ENCODE measurements around the gene MICALL2. TPM values are rescaled to one million over a fixed set of nuclear protein-coding genes. Genes with fewer than 3 reads are reported as not detected.

The MICALL2 gene
- total RNA-seq, 2 donors from 2014 or later, result 62.8 to 117 TPM

DNA sequence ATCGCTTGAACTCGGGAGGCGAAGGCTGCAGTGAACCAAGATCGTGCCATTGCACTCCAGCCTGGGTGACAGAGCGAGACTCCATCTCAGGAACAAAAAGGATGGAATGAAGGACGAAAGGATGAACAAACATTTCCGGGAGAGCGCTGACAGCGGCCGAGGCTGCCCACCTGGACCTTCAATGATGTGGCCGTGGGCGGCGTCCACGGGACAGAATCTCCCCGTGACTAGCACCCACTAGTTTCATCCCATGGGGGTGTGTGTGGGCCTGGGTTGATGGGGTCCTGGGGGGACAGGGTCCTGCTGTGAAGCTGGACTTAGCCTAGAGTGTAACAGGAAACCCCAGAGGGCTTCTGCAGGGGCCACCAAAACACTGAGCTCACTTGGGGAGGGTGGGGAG, 32.8 kb downstream of the MICALL2 start:
- no peak for DNase-seq
- TF ChIP-seq CTCF (IDR thresholded peaks at IDR 0.05), result no peak
- Histone ChIP-seq H3K36me3 (no peaks in the 10 kb centered on the region), H3K27me3 (peaks cover 4% of the 10 kb centered on the region), H3K4me3 (no peak overlapping the region), H3K9me3 (no peaks in the 10 kb centered on the region), H3K27ac (no peak overlapping the region), H3K4me1 (no peaks in the 10 kb centered on the region), H3K9ac (ENCODE audit: low read depth in 2 of 2, low read length in 2 of 2) (no peak overlapping the region)
- intact Hi-C loops (cut with DNase I), result no loop called here

GRCh38 chr7:1425292-1426136, 33.8 kb downstream of the MICALL2 start:
- no peak for TF ChIP-seq CTCF (IDR thresholded peaks at IDR 0.05)
- no peak overlapping the region for H3K27ac ChIP-seq
- no peak overlapping the region for H3K9ac ChIP-seq (ENCODE audit: low read depth in 2 of 2, low read length in 2 of 2)
- peaks cover 4% of the 10 kb centered on the region for H3K27me3 ChIP-seq
- H3K4me1 ChIP-seq, result no peaks in the 10 kb centered on the region
- intact Hi-C loops (cut with DNase I), result no loop called here
- no peak for DNase-seq
- no peak overlapping the region for H3K4me3 ChIP-seq
- no peaks in the 10 kb centered on the region for H3K36me3 ChIP-seq
- no peaks in the 10 kb centered on the region for H3K9me3 ChIP-seq

- H3K4me1 ChIP-seq, result no peaks in the 10 kb centered on the region
- no peak overlapping the region for H3K4me3 ChIP-seq
- no peaks in the 10 kb centered on the region for H3K9me3 ChIP-seq
- H3K9ac ChIP-seq (ENCODE audit: low read depth in 2 of 2, low read length in 2 of 2), result no peak overlapping the region
- peaks cover 4% of the 10 kb centered on the region for H3K27me3 ChIP-seq
- no peaks in the 10 kb centered on the region for H3K36me3 ChIP-seq
- intact Hi-C loops (cut with DNase I), result no loop called here
- TF ChIP-seq CTCF (IDR thresholded peaks at IDR 0.05), result no peak
- no peak overlapping the region for H3K27ac ChIP-seq
- no peak for DNase-seq
These were observed 35.2 kb downstream of the MICALL2 start for GRCh38 chr7:1424041-1424440.

GRCh38 chr7:1423264-1423811, 35.9 kb downstream of the MICALL2 start:
- no peak overlapping the region for H3K4me3 ChIP-seq
- intact Hi-C loops (cut with DNase I), result no loop called here
- H3K27me3 ChIP-seq, result peaks cover 4% of the 10 kb centered on the region
- no peaks in the 10 kb centered on the region for H3K4me1 ChIP-seq
- H3K9ac ChIP-seq (ENCODE audit: low read depth in 2 of 2, low read length in 2 of 2), result no peak overlapping the region
- TF ChIP-seq CTCF (IDR thresholded peaks at IDR 0.05), result no peak
- H3K9me3 ChIP-seq, result no peaks in the 10 kb centered on the region
- no peaks in the 10 kb centered on the region for H3K36me3 ChIP-seq
- DNase-seq, result no peak
- H3K27ac ChIP-seq, result no peak overlapping the region

DNA sequence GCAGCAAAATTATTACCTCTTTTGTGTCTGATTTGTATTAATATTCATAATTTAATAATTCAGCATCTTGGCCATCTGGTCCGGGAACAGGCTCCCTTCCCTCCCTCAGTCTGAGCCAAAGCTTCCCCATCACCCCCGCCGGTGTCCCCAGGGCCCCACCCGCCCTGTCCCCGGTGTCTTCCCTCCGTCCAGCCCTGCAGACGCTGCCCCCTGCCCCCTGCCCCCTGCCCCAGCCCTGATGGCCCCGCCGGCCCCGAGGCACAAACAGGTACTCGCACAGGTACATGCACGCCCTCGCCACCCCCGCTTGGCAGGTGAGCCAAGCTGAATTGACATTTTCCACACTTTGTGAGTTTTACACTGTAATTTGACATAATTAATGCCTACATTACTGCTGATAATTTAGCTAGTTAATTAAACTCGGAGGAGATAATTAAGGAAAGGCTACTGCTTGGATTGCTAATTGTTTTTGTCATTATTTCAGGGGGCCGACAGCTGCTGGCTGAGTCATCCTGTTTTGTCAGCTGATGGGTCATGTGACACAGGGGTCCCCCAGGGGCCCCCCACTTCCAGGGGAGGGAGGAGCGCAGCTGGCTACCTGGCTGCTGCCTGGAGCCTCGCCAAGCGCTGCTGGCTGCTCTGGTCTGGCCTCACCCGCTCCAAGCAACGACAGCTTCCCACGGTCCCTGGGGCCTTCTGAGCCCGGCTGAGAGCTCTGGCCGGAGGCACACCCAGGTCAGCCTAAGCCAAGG, 36.6 kb downstream of the MICALL2 start:
- H3K9me3 ChIP-seq, result no peaks in the 10 kb centered on the region
- no peak overlapping the region for H3K27ac ChIP-seq
- H3K27me3 ChIP-seq, result peaks cover 4% of the 10 kb centered on the region
- H3K4me3 ChIP-seq, result no peak overlapping the region
- no peak overlapping the region for H3K9ac ChIP-seq (ENCODE audit: low read depth in 2 of 2, low read length in 2 of 2)
- DNase-seq, result no peak
- H3K36me3 ChIP-seq, result no peaks in the 10 kb centered on the region
- no peaks in the 10 kb centered on the region for H3K4me1 ChIP-seq
- intact Hi-C loops (cut with DNase I), result no loop called here
- TF ChIP-seq CTCF (IDR thresholded peaks at IDR 0.05), result no peak

All from colonic mucosa (tissue), 4 donors.